Brain pericyte (primary cell): Measurements from ENCODE around the gene PISD.
"Not testable (repeated sequence)": the region's sequence is repeated elsewhere in the genome, so short reads cannot be mapped to it uniquely, and the experiment has no call there.

Experiments used
- DNase-seq: peaks from one replicate; pipeline ENCODE4 v3.0.0-alpha.2; 2012; ENCODE audit warnings: low read depth, low spot score

PISD gene

GRCh38 chr22:31661851-31662667, at the start of gene PISD:
TSS of gene PISD (minus strand) at chr22:31662215. CDS start at chr22:31662208, 7 bp downstream.
- DNase-seq, result peak; percentile 76

- not testable (repeated sequence) for DNase-seq
These were observed 49.2 kb upstream of the PISD start for GRCh38 chr22:31711226-31711625.

- no peak for DNase-seq
These were observed 45.5 kb upstream of the PISD start for GRCh38 chr22:31707519-31707918.

GRCh38 chr22:31695423-31695822, 33.4 kb upstream of the PISD start:
- DNase-seq, result no peak

- DNase-seq, result not testable (repeated sequence)
These were observed 32.0 kb upstream of the PISD start for GRCh38 chr22:31694046-31694445.

- no peak for DNase-seq
These were observed 30.3 kb upstream of the PISD start for GRCh38 chr22:31692186-31692886.

GRCh38 chr22:31691408-31691807, 29.4 kb upstream of the PISD start:
- DNase-seq, result no peak

GRCh38 chr22:31683181-31684105, 21.4 kb upstream of the PISD start:
- no peak for DNase-seq

- no peak for DNase-seq
These were observed 20.7 kb upstream of the PISD start for GRCh38 chr22:31682751-31683150.

- DNase-seq, result no peak
These were observed 19.6 kb upstream of the PISD start for GRCh38 chr22:31681349-31682345.

- no peak for DNase-seq
These were observed 18.9 kb upstream of the PISD start for GRCh38 chr22:31680861-31681341.

GRCh38 chr22:31678748-31679147, 16.7 kb upstream of the PISD start:
- no peak for DNase-seq

- peak; percentile 69 for DNase-seq
These were observed 14.7 kb upstream of the PISD start for GRCh38 chr22:31676700-31677099.

GRCh38 chr22:31674219-31674618, 12.2 kb upstream of the PISD start:
- not testable (repeated sequence) for DNase-seq

- not testable (repeated sequence) for DNase-seq
These were observed 6.8 kb upstream of the PISD start for GRCh38 chr22:31668849-31669248.

GRCh38 chr22:31662668-31663037, 638 bp upstream of the PISD start:
- DNase-seq, result no peak

GRCh38 chr22:31660860-31661341, 1.1 kb downstream of the PISD start:
- not testable (repeated sequence) for DNase-seq

GRCh38 chr22:31659246-31659645, 2.8 kb downstream of the PISD start:
- no peak for DNase-seq

GRCh38 chr22:31654408-31654807, 7.6 kb downstream of the PISD start:
- no peak for DNase-seq

- DNase-seq, result no peak
These were observed 8.1 kb downstream of the PISD start for GRCh38 chr22:31653944-31654343.
